Transverse colon (tissue), 4 donors: ENCODE data around the gene GSG1. TPM values are rescaled to one million over a fixed set of nuclear protein-coding genes. Genes with fewer than 3 reads are reported as not detected.

Experiments used
- DNase-seq: peaks from one replicate; pipeline ENCODE4 v3.0.0-alpha.2; 2019
- H3K27ac ChIP-seq, 4 donors: fragments of 200-600 bp; sonication (generic); 2 replicates each; pipeline ENCODE4 v1.5.1; 2016 to 2018; ENCODE audit warnings: inconsistent platforms in 4 of 4
- H3K27me3 ChIP-seq: fragments of 200-600 bp; sonication (generic); 2 replicates; pipeline ENCODE4 v1.5.1; 2017; ENCODE audit warnings: inconsistent platforms
- H3K36me3 ChIP-seq, 4 donors: fragments of 200-600 bp; sonication (generic); 2 replicates each; pipeline ENCODE4 v1.5.1; 2017 to 2019; ENCODE audit warnings: inconsistent platforms in 4 of 4
- H3K4me1 ChIP-seq, 4 donors: fragments of 200-600 bp; sonication (generic); 2 replicates each; pipeline ENCODE4 v1.5.1; 2017 to 2020; ENCODE audit warnings: inconsistent platforms in 4 of 4
- H3K4me3 ChIP-seq, 4 donors: fragments of 200-600 bp; sonication (generic); 1 replicate in 1 of 4; 2 replicates in 3 of 4; pipeline versions ENCODE4 v1.5.1 to v1.6.1; 2017 to 2019; ENCODE audit warnings: inconsistent platforms in 4 of 4
- H3K9me3 ChIP-seq, 2 donors: fragments of 200-600 bp; sonication (generic); 2 replicates each; pipeline ENCODE4 v1.5.1; 2017 to 2019; ENCODE audit warnings: inconsistent platforms in 2 of 2
- EP300 ChIP-seq: sonication (generic); formaldehyde crosslinking; IDR thresholded peaks from one replicate; pipeline ENCODE4 v1.6.1; 2017; ENCODE audit warnings: antibody characterized with exemption, low read depth
- POLR2A ChIP-seq: fragments of 450-650 bp; IDR thresholded peaks from one replicate; pipeline ENCODE4 v1.6.1; 2016; ENCODE audit warnings: antibody characterized with exemption, mild to moderate bottlenecking, moderate library complexity
- POLR2AphosphoS5 ChIP-seq, 3 donors: sonication (generic); formaldehyde crosslinking; IDR thresholded peaks; one replicate each; pipeline ENCODE4 v1.6.1; 2016; ENCODE audit warnings: antibody characterized with exemption in 3 of 3
- WGBS, 2 donors: methylation state at CpG; one replicate each; pipeline ENCODE4 v1.1.5; 2018; ENCODE audit warnings: low coverage in 1 of 2; 5-methylcytosine and 5-hydroxymethylcytosine counted together
- in situ Hi-C, 4 donors: fragments of 200-750 bp; cut with MboI; loops; one replicate each; pipeline versions ENCODE4 v1.15.0 to v1.15.1; 2017; ENCODE audit warnings: low sequenced_read_pairs in 3 of 4, low pct_ligation_motif_present in 1 of 4, low pct_unique_long_range_greater_than_20kb in 1 of 4
- intact Hi-C: fragments of 100-400 bp; cut with DNase I; formaldehyde crosslinking; loops from one replicate; pipeline ENCODE4 v1.15.1; 2023; ENCODE audit warnings: low total_unique reads
- total RNA-seq, 4 donors: library from RNA; depleted of rRNA; stranded (reverse); fragments of >200 nt; gene quantifications; one replicate each; pipeline ENCODE4 v1.1.0, GENCODE V29; 2016
- TF ChIP-seq, protein P1 (sequence below), 5 experiments: fragments of 200-600 bp in 3 of 5; fragments of 450-650 bp in 2 of 5; sonication (generic) in 3 of 5; IDR thresholded peaks; 1 replicate in 2 of 5; 2 replicates in 3 of 5; pipeline ENCODE4 v1.5.1; 2016 to 2017; ENCODE audit warnings: antibody characterized with exemption in 5 of 5, inconsistent platforms in 3 of 5, mild to moderate bottlenecking in 2 of 5, moderate library complexity in 1 of 5

GSG1 gene
- total RNA-seq, 4 donors from 2014 or later, result not detected

GRCh38 chr12:13149411-13149810, 45.9 kb upstream of the GSG1 start:
- no peak overlapping the region for H3K4me3 ChIP-seq
- TF ChIP-seq, protein P1, sequence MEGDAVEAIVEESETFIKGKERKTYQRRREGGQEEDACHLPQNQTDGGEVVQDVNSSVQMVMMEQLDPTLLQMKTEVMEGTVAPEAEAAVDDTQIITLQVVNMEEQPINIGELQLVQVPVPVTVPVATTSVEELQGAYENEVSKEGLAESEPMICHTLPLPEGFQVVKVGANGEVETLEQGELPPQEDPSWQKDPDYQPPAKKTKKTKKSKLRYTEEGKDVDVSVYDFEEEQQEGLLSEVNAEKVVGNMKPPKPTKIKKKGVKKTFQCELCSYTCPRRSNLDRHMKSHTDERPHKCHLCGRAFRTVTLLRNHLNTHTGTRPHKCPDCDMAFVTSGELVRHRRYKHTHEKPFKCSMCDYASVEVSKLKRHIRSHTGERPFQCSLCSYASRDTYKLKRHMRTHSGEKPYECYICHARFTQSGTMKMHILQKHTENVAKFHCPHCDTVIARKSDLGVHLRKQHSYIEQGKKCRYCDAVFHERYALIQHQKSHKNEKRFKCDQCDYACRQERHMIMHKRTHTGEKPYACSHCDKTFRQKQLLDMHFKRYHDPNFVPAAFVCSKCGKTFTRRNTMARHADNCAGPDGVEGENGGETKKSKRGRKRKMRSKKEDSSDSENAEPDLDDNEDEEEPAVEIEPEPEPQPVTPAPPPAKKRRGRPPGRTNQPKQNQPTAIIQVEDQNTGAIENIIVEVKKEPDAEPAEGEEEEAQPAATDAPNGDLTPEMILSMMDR (IDR thresholded peaks at IDR 0.05), result no peak
- TF ChIP-seq POLR2A (no peak), POLR2AphosphoS5 (IDR thresholded peaks at IDR 0.05) (no peak), EP300 (no peak)
- no peaks in the 10 kb centered on the region for H3K36me3 ChIP-seq
- intact Hi-C loops, result no loop called here
- peaks cover 0 to 1% (median 0%) of the 10 kb centered on the region in 4 donors for H3K4me1 ChIP-seq
- H3K27ac ChIP-seq, result no peak overlapping the region
- no peaks in the 10 kb centered on the region for H3K9me3 ChIP-seq
- DNase-seq, result no peak
- in situ Hi-C loops, result no loop called here
- no peaks in the 10 kb centered on the region for H3K27me3 ChIP-seq
- WGBS, 2 donors, result 80% methylated on average over 4 of the region's 4 CpGs; no CpG with 5 or more reads in 1 of the 2 donors

DNA sequence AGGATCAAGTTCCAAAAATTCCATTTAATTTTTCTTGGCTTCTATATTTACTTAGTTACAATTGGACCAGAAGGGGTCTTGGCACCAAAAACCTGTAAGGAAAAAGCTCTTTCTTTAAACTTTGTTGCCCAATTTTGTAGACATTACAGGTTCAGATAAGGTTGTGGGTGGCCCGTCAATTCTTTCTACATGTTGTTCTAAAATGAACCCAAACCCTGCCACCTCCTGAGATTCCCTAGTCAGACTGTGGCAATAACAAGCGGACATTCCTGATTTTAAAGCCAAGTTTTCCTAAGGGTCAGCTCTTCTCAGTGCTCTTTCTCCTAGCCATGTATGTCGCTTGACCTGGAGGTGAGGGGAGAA, 45.0 kb upstream of the GSG1 start:
- H3K4me1 ChIP-seq, result no peaks in the 10 kb centered on the region
- TF ChIP-seq EP300 (no peak), POLR2A (no peak), POLR2AphosphoS5 (IDR thresholded peaks at IDR 0.05) (no peak)
- TF ChIP-seq, protein P1 (IDR thresholded peaks at IDR 0.05), result no peak
- H3K4me3 ChIP-seq, result no peak overlapping the region
- H3K36me3 ChIP-seq, result no peaks in the 10 kb centered on the region
- H3K9me3 ChIP-seq, result no peaks in the 10 kb centered on the region
- intact Hi-C loops (no loop called here), in situ Hi-C loops (no loop called here)
- 89 to 90% methylated on average over 3 of the region's 3 CpGs for WGBS, 2 donors
- H3K27me3 ChIP-seq, result no peaks in the 10 kb centered on the region
- no peak for DNase-seq
- H3K27ac ChIP-seq, result peak overlapping the region in 1 of 4 donors; percentile 5

GRCh38 chr12:13147688-13148484, 44.4 kb upstream of the GSG1 start:
- Histone ChIP-seq H3K9me3 (no peaks in the 10 kb centered on the region), H3K4me1 (no peaks in the 10 kb centered on the region), H3K27ac (no peak overlapping the region), H3K27me3 (no peaks in the 10 kb centered on the region), H3K4me3 (no peak overlapping the region), H3K36me3 (no peaks in the 10 kb centered on the region)
- no peak for DNase-seq
- TF ChIP-seq POLR2A (no peak), POLR2AphosphoS5 (IDR thresholded peaks at IDR 0.05) (no peak), EP300 (no peak)
- TF ChIP-seq, protein P1 (IDR thresholded peaks at IDR 0.05), result no peak
- WGBS, 2 donors, result 69 to 88% methylated on average over 6 to 12 of the region's 12 CpGs
- intact Hi-C loops, result no loop called here
- in situ Hi-C loops, result no loop called here

- Histone ChIP-seq H3K9me3 (no peaks in the 10 kb centered on the region), H3K27me3 (no peaks in the 10 kb centered on the region), H3K4me1 (no peaks in the 10 kb centered on the region), H3K27ac (peak overlapping the region in 2 of 4 donors; percentile 13 to 36), H3K4me3 (no peak overlapping the region), H3K36me3 (no peaks in the 10 kb centered on the region)
- WGBS, 2 donors, result 84 to 100% methylated on average over 2 to 3 of the region's 3 CpGs
- in situ Hi-C loops, result no loop called here
- intact Hi-C loops, result no loop called here
- no peak for TF ChIP-seq POLR2A
- peak in 2 of 3 donors; percentile 27 to 30 for TF ChIP-seq POLR2AphosphoS5 (IDR thresholded peaks at IDR 0.05)
- no peak for DNase-seq
These were observed 43.0 kb upstream of the GSG1 start for GRCh38 chr12:13146336-13146938.
